Fibroblast of lung (primary cell): ENCODE data around the gene DSG2. TPM values are rescaled to one million over a fixed set of nuclear protein-coding genes. Genes with fewer than 3 reads are reported as not detected.

Experiments
- DNase-seq, 2 donors: peaks; one replicate each; pipeline versions ENCODE4 v3.0.0 to v3.0.0-alpha.2; 2010; ENCODE audit warnings: low read depth in 2 of 2
- H2AFZ ChIP-seq: 2 replicates; pipeline ENCODE4 v1.5.1; 2012; ENCODE audit warnings: low read length, control low read depth, inconsistent platforms
- H3K27ac ChIP-seq: 2 replicates; pipeline ENCODE4 v1.5.1; 2011; ENCODE audit warnings: low read length, control low read depth; ENCODE audit not compliant: insufficient read depth
- H3K27me3 ChIP-seq: 2 replicates; pipeline ENCODE4 v1.5.1; 2011; ENCODE audit warnings: mild to moderate bottlenecking, low read length; ENCODE audit not compliant: control insufficient read depth, insufficient read depth
- H3K36me3 ChIP-seq: 2 replicates; pipeline ENCODE4 v1.5.1; 2011; ENCODE audit warnings: low read length; ENCODE audit not compliant: control insufficient read depth, insufficient read depth
- H3K4me1 ChIP-seq: 2 replicates; pipeline ENCODE4 v1.5.1; 2011; ENCODE audit warnings: low read length; ENCODE audit not compliant: control insufficient read depth, insufficient read depth; ENCODE audit errors: extremely low read depth
- H3K4me2 ChIP-seq: 2 replicates; pipeline ENCODE4 v1.5.1; 2011; ENCODE audit warnings: low read length, control low read depth; ENCODE audit not compliant: insufficient read depth; ENCODE audit errors: extremely low read depth
- H3K4me3 ChIP-seq, 4 experiments: fragments of 200-600 bp in 1 of 4; sonication (generic) in 1 of 4; replicated peaks in 1 of 4; 2 replicates each; pipeline ENCODE4 v1.5.1; 2011 to 2016; ENCODE audit warnings: low read length in 4 of 4, low read depth in 3 of 4, mild to moderate bottlenecking in 3 of 4, control low read depth in 2 of 4, inconsistent platforms in 1 of 4, mixed read lengths in 1 of 4; ENCODE audit not compliant: insufficient read depth in 1 of 4; ENCODE audit errors: control extremely low read depth in 1 of 4
- H3K79me2 ChIP-seq: 2 replicates; pipeline ENCODE4 v1.5.1; 2012; ENCODE audit warnings: mild to moderate bottlenecking, low read length, inconsistent platforms; ENCODE audit not compliant: control insufficient read depth, insufficient read depth
- H3K9ac ChIP-seq: 2 replicates; pipeline ENCODE4 v1.5.1; 2011; ENCODE audit warnings: mild to moderate bottlenecking, low read length, control low read depth; ENCODE audit not compliant: insufficient read depth
- H3K9me3 ChIP-seq: 2 replicates; pipeline ENCODE4 v1.5.1; 2012; ENCODE audit warnings: low read depth, low read length; ENCODE audit not compliant: control insufficient read depth, insufficient read depth
- H4K20me1 ChIP-seq: 2 replicates; pipeline ENCODE4 v1.5.1; 2011; ENCODE audit warnings: low read length; ENCODE audit not compliant: control insufficient read depth, insufficient read depth; ENCODE audit errors: extremely low read depth
- EZH2 ChIP-seq: IDR thresholded peaks from 2 replicates; pipeline ENCODE4 v1.5.1; 2012; ENCODE audit warnings: low read length, control low read depth, mild to moderate bottlenecking; ENCODE audit errors: missing control alignments
- polyA plus RNA-seq, 2 donors: library from polyadenylated mRNA; depleted of rRNA in 1 of 2; stranded (reverse) in 1 of 2; unstranded in 1 of 2; fragments of >200 nt; gene quantifications; 2 replicates each; pipeline ENCODE4 v1.2.1, GENCODE V29; 2011 to 2012; ENCODE audit warnings: missing spikeins in 1 of 2
- total RNA-seq: library from RNA; depleted of rRNA; stranded (reverse); fragments of >200 nt; gene quantifications from 2 replicates; pipeline ENCODE4 v1.2.1, GENCODE V29; 2014
- TF ChIP-seq, protein P1 (sequence below), 2 donors: IDR thresholded peaks in 1 of 2; conservative IDR thresholded peaks in 1 of 2; 1 replicate in 1 of 2; 2 replicates in 1 of 2; pipeline ENCODE4 v1.5.1; 2011 to 2012; ENCODE audit warnings: low read length in 2 of 2, control low read depth in 1 of 2, inconsistent platforms in 1 of 2, low read depth in 1 of 2, mild to moderate bottlenecking in 1 of 2

DSG2 gene
- total and polyA plus RNA-seq, 2 donors (not counting 1 experiment from before 2014, with no cell fraction given): 0.33 to 1.1 TPM

DNA sequence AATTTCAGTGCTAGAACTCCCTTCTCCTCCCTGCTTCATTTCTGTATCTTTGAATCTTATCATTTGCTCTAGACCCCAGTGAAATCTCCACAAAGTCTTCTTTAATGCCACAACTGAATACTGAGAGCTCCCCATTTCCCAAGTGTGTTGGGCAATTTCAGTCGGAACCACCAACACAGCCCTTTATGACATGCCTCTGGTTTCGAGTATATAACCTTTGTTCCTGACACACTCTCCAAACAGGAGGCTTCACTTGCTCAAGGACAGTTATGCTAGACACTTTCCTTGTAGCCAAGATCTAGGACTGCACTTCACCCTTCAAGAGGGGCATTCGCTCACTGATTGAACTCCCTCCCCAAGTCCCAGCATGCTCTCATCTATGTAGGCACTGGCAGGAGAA is 75.1 kb downstream of the DSG2 start:
- Histone ChIP-seq H3K36me3 (no peaks in the 10 kb centered on the region), H2AFZ (no peak overlapping the region), H3K79me2 (no peaks in the 10 kb centered on the region), H3K27me3 (no peaks in the 10 kb centered on the region), H4K20me1 (no peaks in the 10 kb centered on the region), H3K4me3 (no peak overlapping the region), H3K4me2 (no peak overlapping the region), H3K27ac (no peak overlapping the region), H3K9ac (no peak overlapping the region), H3K4me1 (no peaks in the 10 kb centered on the region), H3K9me3 (no peaks in the 10 kb centered on the region)
- TF ChIP-seq, protein P1, sequence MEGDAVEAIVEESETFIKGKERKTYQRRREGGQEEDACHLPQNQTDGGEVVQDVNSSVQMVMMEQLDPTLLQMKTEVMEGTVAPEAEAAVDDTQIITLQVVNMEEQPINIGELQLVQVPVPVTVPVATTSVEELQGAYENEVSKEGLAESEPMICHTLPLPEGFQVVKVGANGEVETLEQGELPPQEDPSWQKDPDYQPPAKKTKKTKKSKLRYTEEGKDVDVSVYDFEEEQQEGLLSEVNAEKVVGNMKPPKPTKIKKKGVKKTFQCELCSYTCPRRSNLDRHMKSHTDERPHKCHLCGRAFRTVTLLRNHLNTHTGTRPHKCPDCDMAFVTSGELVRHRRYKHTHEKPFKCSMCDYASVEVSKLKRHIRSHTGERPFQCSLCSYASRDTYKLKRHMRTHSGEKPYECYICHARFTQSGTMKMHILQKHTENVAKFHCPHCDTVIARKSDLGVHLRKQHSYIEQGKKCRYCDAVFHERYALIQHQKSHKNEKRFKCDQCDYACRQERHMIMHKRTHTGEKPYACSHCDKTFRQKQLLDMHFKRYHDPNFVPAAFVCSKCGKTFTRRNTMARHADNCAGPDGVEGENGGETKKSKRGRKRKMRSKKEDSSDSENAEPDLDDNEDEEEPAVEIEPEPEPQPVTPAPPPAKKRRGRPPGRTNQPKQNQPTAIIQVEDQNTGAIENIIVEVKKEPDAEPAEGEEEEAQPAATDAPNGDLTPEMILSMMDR (conservative IDR thresholded peaks at IDR 0.05 in 1 of 2, IDR thresholded peaks at IDR 0.05 in 1 of 2; ENCODE audit: low read depth in 1 of 2, low read length in 2 of 2): no peak
- no peak for TF ChIP-seq EZH2
- no peak for DNase-seq

DNA sequence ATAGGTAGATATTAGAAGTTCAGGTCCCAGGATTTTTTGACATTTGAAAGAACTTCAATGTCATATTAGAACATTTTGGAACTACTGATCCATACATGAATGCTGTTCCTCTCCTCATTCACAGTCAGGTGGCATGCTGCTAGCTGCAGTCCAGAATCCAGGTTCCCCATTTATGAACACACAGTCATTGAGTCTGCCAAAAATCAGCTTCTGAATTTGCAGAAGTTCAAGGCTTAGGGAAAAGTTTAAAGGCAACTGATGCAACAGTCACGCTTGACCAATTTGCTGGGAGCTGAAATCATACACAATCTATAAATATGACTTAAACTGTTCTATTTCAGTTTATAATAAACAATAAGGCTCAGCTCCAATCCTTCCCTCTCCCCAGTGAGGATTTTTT is 76.4 kb downstream of the DSG2 start:
- no peak overlapping the region for H3K4me2 ChIP-seq
- no peak overlapping the region for H3K27ac ChIP-seq
- H3K9ac ChIP-seq: no peak overlapping the region
- no peak for TF ChIP-seq EZH2
- TF ChIP-seq, protein P1 (conservative IDR thresholded peaks at IDR 0.05 in 1 of 2, IDR thresholded peaks at IDR 0.05 in 1 of 2; ENCODE audit: low read depth in 1 of 2, low read length in 2 of 2): no peak
- no peaks in the 10 kb centered on the region for H3K79me2 ChIP-seq
- no peaks in the 10 kb centered on the region for H3K9me3 ChIP-seq
- no peaks in the 10 kb centered on the region for H3K27me3 ChIP-seq
- DNase-seq: no peak
- H4K20me1 ChIP-seq: no peaks in the 10 kb centered on the region
- H3K4me3 ChIP-seq: no peak overlapping the region
- H3K4me1 ChIP-seq: no peaks in the 10 kb centered on the region
- no peak overlapping the region for H2AFZ ChIP-seq
- H3K36me3 ChIP-seq: no peaks in the 10 kb centered on the region

DNA sequence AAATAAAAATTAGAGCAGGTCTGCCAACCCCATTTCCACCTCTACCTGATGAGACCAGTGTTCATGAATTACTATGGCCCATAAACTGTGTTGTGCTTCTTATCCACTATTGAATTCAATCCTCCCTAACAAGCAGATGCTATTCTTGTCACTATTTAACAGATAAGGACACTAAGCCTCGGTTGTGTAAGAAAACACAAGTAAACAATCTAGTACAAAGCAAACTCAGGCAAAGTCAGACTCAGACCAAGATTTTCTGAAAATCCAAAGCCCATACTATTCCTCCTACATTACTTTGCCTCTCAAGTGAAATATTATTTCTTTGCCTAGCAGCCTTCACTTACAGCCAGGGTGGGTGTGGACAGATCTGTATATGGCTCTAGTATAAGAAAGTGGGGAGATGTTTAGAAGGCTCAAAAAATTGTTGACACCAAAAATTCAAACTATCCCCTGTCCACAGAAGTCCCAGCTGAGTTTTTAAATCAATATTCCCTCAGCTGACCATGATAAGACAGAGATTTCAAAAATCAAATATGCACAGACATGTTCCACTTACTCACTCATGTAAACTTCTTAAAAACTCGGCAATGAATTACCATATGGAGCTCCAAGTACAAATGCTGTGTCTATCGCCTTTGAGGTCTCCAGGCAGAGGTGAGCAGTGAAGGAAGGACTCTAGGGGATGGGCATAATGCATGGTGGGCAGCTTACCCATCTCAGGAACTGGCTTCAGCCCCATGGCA is 77.7 kb downstream of the DSG2 start:
- DNase-seq: no peak
- Histone ChIP-seq H2AFZ (no peak overlapping the region), H3K9ac (no peak overlapping the region), H3K9me3 (no peaks in the 10 kb centered on the region), H3K4me2 (no peak overlapping the region), H3K79me2 (no peaks in the 10 kb centered on the region), H3K36me3 (no peaks in the 10 kb centered on the region), H4K20me1 (no peaks in the 10 kb centered on the region), H3K27me3 (no peaks in the 10 kb centered on the region), H3K27ac (no peak overlapping the region), H3K4me3 (no peak overlapping the region), H3K4me1 (no peaks in the 10 kb centered on the region)
- TF ChIP-seq, protein P1 (conservative IDR thresholded peaks at IDR 0.05 in 1 of 2, IDR thresholded peaks at IDR 0.05 in 1 of 2; ENCODE audit: low read depth in 1 of 2, low read length in 2 of 2): no peak
